HG03378 (cell line): ENCODE measurements around the gene GALNT15.

Experiments
- ATAC-seq: cut with Tn5 transposase; IDR thresholded peaks from one replicate; pipeline ENCODE4 v1.9.1; 2021; ENCODE audit warnings: mild to moderate bottlenecking, moderate library complexity; ENCODE audit not compliant: unreplicated experiment

Gene GALNT15

DNA sequence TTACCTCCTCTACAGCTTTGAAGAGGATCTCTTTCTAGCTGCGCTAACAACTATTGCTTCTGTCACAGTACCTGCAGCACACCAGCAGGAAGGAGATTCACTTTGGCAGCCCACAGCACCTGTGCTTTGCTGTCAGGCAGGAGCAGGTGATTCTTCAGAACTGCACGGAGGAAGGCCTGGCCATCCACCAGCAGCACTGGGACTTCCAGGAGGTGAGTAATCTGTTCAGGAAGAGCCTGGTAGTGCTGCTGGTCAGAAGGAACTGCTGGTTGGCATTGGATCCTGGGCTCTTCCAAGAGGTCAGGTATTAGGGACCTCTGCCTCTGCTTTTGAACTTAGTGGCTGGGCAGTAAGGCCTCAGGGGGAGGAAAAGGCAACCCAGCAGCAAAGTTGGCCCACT, 48.1 kb downstream of the GALNT15 start:
- no peak for ATAC-seq

DNA sequence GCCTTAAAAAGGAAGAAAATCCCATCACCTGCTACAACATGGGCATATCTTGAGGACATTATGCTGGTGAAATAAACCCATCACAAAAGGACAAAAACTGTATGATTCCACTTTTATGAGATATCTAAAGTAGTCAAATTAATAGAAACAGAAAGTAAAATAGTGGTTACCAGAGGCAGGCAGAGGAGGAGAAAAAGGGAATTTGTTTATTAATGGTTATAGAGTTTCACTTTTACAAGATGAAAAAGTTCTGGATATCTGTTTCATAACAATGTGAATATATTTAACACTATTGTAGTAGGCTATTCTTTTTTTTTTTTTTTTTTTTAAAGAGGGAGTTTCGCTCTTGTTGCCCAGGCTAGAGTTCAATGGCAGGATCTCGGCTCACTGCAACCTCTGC, 49.8 kb downstream of the GALNT15 start:
- ATAC-seq, result no peak

DNA sequence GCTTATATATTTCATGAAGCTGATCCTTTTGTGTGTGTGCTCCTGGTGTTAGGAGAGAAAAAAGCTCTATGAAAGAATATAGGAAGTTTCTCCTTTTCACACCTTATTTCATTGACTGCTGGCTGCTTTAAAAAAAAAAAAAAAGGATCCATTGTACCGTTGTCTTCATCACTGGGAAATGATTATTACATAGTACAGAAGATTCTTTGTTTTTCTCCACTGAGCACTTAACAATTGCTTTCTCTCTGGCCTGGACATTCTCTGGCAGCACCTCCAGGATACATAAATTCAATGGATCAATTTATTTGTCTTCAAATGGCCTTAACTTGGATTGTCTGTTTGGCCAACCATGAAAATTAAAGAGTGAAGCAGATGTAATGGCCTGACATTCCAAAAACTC, 53.1 kb downstream of the GALNT15 start:
- ATAC-seq, result no peak

DNA sequence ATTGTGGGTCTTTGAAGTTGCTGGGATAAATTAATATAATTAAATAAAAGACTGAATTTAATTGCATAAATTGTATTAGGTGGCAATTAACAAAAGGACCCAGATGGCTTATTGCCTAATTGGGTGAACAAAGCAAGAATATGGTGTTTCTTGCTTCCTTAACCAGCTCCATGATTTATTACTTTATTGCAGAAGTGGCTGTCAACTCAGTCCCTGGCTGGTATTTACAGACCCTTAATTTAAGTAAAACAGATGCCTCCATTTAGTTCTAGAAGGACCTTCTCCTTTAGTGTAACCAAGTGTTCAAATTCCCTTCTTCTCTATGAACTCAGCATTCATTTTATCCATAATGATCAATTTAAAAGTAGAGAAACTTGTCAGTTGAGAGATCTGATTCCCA, 55.2 kb downstream of the GALNT15 start:
- ATAC-seq, result no peak

DNA sequence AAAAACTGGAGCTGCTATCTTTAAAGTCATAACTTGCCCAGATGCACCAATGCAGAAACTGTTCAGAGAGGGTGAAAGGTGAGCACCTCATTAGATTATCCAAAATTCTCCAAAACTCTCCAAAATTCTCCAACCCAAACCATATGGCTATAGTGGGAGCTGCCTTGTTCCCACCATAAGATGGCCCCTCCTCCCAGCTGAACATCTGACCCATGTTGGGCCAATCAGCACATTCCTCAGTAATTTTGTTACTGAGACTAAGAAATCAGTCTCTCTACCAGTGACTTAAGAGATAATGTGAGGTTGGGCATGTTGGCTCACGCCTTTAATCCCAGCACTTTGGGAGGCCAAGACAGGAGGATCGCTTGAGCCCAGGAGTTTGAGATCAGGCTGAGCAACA, 57.5 kb downstream of the GALNT15 start:
- ATAC-seq, result no peak

DNA sequence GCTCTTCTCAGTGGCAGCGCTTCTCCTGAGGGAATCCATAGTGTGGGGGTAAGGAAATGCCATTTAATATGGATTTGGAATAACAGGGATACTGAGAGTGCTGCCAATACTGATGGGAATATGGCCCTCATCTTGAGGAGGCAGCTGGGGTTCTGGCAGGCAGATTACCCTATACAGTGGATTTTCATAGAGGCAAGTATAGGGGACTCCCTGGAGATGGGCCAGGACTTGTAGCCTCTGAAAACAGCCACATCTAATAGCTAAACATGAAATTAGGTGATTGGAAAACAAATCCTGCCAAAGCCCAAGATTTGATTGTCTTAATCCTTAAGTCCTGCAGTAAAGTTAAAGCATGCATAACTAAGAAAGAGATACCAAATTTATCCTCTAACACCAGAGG, 59.3 kb downstream of the GALNT15 start:
- no peak for ATAC-seq

DNA sequence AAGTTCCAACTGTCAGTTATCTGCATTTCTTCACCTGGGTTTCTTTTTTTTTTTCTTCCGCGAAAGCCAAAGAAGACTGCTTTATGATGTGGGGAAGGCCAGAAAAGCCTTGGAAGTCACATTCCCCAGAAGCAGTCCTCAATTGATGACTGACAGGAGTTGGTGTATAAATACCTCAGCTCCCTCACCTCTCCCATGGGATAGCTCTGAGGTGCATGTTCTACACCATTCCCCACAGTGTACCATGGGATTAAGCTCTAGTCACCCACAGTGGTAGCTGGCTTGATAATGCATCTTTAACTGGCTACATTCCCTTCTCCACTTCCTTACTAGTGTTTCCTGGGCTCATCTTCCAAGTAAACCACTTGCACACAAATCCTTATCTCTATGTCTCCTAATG, 59.8 kb downstream of the GALNT15 start:
- no peak for ATAC-seq

DNA sequence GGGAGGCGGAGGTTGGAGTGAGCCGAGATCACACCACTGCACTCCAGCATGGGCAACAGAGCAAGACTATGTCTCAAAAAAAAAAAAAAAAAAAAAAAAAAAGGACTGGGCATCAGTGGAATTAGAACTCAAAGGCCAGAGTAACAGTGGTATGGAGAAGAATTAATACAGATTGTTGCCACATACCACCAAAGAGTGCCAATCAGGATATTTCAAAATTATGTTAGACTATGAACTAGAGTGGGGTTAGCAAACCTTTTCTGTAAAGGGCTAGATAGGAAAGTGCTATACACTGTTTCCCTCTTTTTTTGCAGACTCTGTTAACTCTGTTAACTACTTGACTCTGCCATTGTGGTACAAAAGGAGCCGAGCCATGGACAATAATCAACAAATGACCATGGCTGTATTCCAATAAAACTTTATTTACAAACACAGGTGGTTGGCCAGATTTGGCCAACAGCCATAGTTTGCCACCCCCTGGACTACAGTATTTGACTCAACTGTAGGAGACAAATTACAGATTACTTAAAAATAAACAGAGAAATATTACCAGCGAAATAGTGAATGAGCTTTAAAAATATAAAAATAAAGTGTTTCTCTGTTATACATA, 61.7 kb downstream of the GALNT15 start:
- ATAC-seq, result no peak

DNA sequence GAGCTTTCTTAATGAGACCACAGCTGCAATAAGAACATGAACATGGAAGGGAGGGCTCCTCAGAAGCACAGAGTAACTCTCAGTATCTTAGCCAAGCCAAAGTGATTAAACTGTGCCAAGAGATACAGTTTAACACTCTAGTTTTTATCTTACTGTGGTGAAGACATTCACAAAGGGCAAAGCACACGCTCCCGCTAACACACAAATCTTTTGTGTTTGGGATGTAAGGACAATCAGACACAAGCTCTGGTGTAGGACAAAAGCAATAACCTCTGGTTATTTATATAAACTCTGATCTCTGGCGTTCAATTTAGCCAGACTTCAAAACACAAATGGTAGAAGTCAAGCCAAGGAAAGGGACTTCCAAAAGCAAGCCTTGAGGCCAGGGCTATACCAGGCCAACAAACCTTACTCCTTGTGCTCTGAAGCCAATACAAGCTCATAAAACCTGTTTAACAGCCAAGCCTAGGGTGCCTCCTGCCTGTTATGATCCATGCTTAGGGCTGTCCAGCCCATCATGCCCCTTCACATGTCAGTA, 62.4 kb downstream of the GALNT15 start:
- ATAC-seq, result no peak

DNA sequence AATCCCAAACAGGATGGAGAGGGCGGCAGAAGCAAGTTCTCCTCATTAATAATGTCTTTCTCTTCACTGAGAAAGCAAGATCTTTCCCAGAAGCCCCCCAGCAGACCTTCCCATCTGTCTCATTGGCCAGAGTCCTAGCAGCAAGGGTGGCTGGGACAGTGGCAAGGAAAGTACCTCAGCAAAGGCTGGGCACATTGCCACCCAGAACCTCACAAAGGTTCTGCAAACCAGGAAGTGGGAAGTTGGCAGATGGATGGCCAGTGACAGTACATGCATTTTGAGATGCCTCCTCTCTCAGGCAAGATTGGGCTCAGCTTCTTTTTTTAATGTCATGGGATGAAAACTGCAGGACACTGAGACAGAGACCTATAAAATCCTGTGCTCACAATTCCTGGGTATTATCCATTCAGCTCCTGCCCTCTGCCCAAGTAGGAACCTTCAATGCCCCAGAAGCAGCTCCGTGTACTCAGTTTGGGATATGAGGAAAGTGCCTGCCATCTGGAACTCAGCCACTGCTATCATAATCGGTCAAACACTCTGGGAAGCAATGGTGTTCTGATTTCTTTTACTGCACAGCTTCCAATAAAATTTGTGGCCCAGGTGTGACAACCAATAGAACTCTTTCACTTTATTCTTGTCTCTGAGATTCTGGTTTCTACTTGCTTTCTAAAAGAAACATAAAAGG, 64.7 kb downstream of the GALNT15 start:
- ATAC-seq, result no peak

DNA sequence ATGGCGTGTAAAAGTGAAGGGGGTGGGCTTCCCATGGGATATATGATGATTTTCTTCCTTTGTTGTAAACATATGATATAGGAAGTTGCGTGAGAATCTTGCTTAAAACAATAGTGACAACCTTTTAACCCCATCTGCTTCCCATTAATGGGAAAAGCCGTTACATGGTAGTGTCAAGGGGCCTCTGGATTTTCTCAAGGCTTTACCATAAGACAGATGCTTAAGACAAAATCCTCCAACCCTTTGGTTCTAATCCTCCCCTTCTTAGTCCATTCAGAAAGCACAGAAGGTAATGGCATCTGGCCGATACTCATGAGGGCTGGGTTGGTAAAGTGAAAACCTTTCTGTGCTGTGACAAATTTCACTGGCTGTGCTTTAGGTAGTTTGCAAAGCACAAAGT, 65.3 kb downstream of the GALNT15 start:
- ATAC-seq, result no peak

DNA sequence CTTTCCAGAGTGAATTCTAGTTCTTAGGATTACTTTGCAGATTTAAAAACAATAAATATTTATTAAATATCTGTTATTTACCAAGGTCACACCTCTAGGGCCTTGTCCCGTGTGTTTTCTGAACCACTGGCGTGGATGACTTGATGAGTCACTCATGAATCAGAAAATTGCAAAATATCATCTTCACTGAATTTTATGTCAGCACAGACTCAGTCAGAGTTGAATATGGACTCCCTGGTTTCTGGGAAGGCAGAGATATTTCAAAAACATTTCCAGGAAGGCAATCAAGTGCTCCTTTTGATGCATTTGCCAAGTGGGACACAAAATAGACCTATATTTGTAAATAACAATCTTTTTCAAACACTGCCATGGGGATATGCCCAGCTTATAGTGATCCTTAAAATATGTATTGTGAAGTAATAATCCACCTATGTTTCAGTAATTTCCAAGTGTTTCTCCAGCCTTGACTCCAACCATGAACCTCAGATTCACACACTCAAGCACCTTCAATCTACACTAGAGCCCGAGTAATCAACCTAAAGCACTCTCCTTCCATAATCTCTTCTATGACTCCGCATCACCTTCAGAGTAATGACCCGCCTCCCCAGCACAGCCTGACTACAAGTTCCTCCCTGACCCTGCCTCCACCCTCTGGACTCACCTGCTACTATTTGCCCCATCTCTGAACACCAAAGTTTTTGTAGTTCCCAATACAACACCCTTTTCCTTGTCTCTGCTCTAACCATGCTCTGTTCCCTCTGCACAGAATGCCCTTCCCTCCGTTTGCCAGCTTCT, 65.9 kb downstream of the GALNT15 start:
- no peak for ATAC-seq

DNA sequence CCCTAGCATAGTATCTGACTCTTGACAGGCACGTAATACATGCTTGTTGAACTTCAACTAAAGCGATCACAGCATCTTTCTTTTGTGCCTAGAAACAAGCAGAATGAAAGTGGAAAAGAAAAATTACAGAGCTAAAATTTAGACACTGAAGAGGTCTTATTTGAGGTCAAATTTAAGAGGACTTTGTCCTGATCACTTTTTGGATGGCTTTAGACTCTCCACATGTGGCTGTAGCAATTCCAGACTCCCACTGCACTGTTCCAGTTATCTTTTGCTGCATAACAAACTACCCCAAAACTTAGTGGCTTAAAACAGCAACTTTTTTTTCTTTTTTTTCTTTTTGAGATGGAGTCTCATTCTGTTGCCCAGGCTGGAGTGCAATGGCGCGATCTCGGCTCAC, 66.7 kb downstream of the GALNT15 start:
- no peak for ATAC-seq

DNA sequence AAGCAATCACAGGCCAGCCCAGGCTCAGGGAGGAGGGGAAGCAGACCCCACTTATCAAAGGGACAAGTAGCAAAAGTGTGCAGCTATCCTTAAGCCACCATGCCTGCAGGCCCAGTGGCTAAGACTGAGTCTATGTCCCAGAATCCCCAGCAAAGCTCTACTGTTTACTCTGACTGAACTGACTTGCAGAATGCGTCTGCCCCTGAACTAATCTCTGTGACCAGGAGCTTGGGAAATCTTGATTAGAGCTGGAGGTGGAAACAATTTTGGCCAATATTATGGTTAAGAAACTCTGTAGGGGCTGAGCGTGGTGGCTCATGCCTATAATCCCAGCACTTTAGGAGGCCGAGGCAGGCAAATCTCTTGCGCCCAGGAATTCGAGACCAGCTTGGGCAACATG, 67.7 kb downstream of the GALNT15 start:
- ATAC-seq, result no peak

DNA sequence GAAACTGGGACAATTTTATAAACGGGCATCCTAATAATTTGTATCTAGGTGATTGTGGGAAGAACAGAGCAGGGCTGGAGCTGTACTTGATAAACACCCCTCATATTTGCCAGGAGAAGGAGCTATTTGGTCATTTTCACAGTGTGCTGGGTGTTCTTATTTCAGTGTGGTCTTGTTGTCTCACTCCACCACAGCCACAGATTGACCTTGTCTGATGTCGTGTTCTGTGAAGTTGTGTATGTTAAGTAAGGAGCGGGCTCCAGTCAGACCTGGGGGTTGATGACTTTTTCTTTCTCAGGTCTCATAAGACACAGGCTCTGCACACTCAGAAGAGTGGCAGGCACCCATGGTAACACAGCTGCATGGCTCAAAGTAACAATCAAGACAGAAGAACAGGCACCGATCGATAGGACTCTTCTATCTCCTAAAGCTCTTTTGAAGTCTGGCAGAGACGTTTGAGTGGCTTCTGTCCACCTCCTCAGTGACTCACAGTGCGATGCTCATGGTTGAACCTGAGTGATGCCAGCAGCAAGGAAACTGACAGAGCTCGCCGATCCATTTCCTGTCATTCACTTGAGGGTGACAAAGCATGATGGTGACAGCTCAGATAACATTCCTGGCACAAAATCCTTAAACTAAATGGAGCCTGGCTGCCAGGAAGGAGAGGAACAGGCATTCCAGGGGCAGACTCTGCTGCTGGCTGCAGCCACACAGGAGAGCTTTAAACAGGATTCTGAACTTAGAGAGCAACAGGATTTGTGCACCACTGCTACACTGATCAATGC, 69.4 kb downstream of the GALNT15 start:
- ATAC-seq, result no peak

DNA sequence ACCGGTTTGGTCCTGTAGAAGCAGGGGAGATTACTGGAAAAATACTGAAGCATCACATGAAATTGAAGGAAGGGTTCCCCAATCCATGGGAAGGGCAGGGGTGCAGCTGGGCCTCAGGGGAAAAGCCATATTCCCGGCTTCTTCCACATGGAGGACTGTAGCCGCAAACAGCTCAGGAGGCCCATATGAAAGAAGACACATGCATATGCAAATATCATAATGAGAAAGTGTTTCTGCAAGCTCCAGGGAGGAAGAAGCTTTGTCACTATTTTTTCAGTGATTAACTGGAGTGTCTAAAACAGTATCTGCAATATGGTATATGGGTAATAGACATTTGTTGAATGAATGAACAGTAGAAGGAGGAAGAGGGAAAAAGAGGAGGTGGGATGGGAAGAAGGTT, 71.1 kb downstream of the GALNT15 start:
- ATAC-seq, result no peak

DNA sequence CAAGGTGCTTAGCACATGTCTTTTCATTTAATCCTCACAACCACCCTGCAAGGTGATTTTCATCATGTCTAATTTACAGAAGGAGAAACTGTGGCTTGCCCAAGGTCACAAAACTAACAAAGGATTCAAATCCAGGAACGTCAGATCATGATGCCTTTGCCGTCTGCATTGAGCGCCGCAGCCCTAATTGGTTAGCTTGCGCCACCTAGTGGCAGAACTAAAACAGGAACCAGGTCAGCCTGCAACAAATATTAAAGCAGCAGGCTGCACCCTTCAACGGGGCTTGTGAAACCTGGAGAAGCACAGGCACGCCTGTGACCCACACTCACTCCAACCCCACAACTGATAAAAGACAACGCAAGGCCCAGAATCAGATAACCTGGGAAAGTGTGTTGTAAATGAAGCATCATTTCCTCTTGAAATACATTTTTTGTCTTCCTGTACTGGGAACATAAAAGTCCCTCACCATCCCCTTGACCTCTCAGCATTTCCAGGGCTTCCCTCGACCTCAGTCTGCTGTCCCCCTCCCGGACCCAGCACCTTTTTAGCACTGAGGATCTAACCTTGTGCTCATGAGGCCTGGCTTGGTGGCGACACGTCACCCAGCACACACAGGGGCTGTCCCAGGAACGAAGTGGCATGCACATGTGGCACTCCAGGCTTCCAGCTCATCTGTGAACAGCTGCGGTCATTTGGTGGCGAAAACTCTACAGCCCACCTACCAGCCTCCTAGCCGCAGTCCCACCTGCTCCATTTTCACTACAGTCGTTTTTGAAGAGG, 73.0 kb downstream of the GALNT15 start:
- ATAC-seq, result peak; percentile 89

DNA sequence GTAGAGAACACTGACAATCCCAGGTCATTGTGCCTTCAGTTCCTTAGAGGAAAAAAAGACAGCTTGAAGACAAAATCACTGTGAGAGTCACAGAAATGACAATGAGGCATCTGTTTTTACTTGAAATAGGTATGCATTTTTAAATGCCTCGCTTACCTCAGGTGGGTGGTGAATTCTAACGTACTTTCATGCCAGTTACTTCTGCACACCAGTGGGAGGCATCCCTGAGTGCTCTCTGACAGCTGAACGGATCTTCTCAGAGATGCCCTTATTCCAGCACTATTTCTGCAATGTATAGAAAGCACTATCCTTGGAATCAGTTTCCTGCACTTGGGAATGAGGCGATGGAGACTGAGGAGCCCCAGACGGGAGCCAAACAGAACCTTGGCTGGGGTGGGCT, 74.1 kb downstream of the GALNT15 start:
- no peak for ATAC-seq

DNA sequence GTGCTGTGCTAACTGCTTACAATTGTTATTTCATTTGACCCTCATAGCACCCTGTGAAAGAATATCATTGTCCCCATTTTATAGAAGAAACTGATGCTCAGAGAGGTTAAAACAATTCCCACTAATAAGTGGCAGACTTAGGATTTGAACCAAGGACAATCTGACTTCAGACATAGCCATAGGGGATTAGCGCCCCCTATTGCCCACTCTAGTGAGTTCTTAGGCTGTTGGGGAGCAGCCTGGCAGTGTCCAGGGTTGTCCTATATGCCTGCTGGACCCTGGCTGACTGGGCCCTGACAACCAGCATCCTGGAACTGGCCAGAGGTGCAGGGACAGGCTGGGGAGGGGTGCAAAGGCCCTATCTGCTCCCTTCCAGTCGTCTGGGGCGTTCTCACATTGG, 74.9 kb downstream of the GALNT15 start:
- ATAC-seq, result no peak

DNA sequence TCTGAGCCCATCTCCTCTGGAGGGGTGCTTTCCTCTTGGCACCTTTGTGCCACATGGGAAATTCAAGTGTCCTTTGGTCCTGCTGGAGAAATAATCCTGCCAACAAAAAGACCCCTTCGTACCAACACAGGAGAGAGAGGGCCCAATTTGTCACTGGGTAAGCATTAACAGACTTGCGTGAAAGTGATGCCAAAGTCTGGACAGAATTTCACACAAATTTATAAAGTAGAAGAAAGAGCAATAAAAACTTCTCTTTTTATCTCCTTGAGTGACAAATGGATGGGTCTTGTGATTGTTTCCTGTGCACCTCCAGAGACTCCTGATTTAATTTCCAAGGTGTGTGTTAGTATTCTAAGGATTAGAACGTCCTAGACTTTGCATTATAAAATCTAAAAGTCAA, 75.4 kb downstream of the GALNT15 start:
- ATAC-seq, result no peak
